IPS-18c (cell line): Measurements from ENCODE around the gene EBNA1BP2.
A peak's percentile ranks its signal among the peaks of the same experiment; 100 is the strongest.
"Not testable (repeated sequence)": the region's sequence is repeated elsewhere in the genome, so short reads cannot be mapped to it uniquely, and the experiment has no call there.

ENCODE experiments used
- H3K4me3 ChIP-seq: 2 replicates; pipeline ENCODE4 v1.7.0; 2013; ENCODE audit warnings: low read depth, mild to moderate bottlenecking, low read length, moderate library complexity; ENCODE audit not compliant: insufficient read depth
- H3K9me3 ChIP-seq: one replicate; pipeline ENCODE4 v1.6.1; 2013; ENCODE audit warnings: mild to moderate bottlenecking, low read length, moderate library complexity; ENCODE audit not compliant: control insufficient read depth, insufficient read depth

The EBNA1BP2 gene

GRCh38 chr1:43184995-43185394 is 12.9 kb upstream of the EBNA1BP2 start:
- H3K4me3 ChIP-seq = no peak overlapping the region
- no peaks in the 10 kb centered on the region for H3K9me3 ChIP-seq

GRCh38 chr1:43184388-43184787 is 12.3 kb upstream of the EBNA1BP2 start:
- Histone ChIP-seq H3K9me3 (no peaks in the 10 kb centered on the region), H3K4me3 (no peak overlapping the region)

GRCh38 chr1:43177691-43178090 is 5.6 kb upstream of the EBNA1BP2 start:
- no peak overlapping the region for H3K4me3 ChIP-seq
- no peaks in the 10 kb centered on the region for H3K9me3 ChIP-seq

GRCh38 chr1:43174873-43175272 is 2.8 kb upstream of the EBNA1BP2 start:
- no peaks in the 10 kb centered on the region for H3K9me3 ChIP-seq
- no peak overlapping the region for H3K4me3 ChIP-seq

- peak overlapping the region; percentile 97 for H3K4me3 ChIP-seq
- no peaks in the 10 kb centered on the region for H3K9me3 ChIP-seq
Measured at GRCh38 chr1:43172527-43172972, 460 bp upstream of the EBNA1BP2 start.

- H3K9me3 ChIP-seq = no peaks in the 10 kb centered on the region
- peak overlapping the region; percentile 97 for H3K4me3 ChIP-seq
Measured at GRCh38 chr1:43171312-43171875, 696 bp downstream of the EBNA1BP2 start.

GRCh38 chr1:43165765-43166164 is 6.3 kb downstream of the EBNA1BP2 start:
- no peaks in the 10 kb centered on the region for H3K9me3 ChIP-seq
- H3K4me3 ChIP-seq = no peak overlapping the region

- no peak overlapping the region for H3K4me3 ChIP-seq
Measured at GRCh38 chr1:43165162-43165561, 6.9 kb downstream of the EBNA1BP2 start.

GRCh38 chr1:43156026-43156425 is 16.1 kb downstream of the EBNA1BP2 start:
- no peaks in the 10 kb centered on the region for H3K9me3 ChIP-seq
- H3K4me3 ChIP-seq = no peak overlapping the region

More at GRCh38 chr1:43165162-43165561, 6.9 kb downstream of the EBNA1BP2 start:
- no peaks in the 10 kb centered on the region for H3K9me3 ChIP-seq

- H3K9me3 ChIP-seq = peaks cover 2% of the 10 kb centered on the region
- H3K4me3 ChIP-seq = no peak overlapping the region
Measured at GRCh38 chr1:43153443-43153842, 18.6 kb downstream of the EBNA1BP2 start.

GRCh38 chr1:43152866-43153265 is 19.2 kb downstream of the EBNA1BP2 start:
- H3K4me3 ChIP-seq = no peak overlapping the region
- peaks cover 2% of the 10 kb centered on the region for H3K9me3 ChIP-seq

- H3K9me3 ChIP-seq = peaks cover 2% of the 10 kb centered on the region
- no peak overlapping the region for H3K4me3 ChIP-seq
Measured at GRCh38 chr1:43149889-43150288, 22.2 kb downstream of the EBNA1BP2 start.

- Histone ChIP-seq H3K9me3 (peaks cover 2% of the 10 kb centered on the region), H3K4me3 (peak overlapping the region; percentile 21)
Measured at GRCh38 chr1:43147625-43148327, 24.3 kb downstream of the EBNA1BP2 start.

GRCh38 chr1:43144237-43144636 is 27.9 kb downstream of the EBNA1BP2 start:
- no peak overlapping the region for H3K4me3 ChIP-seq
- H3K9me3 ChIP-seq = peaks cover 2% of the 10 kb centered on the region

GRCh38 chr1:43143441-43143888 is 28.6 kb downstream of the EBNA1BP2 start:
- Histone ChIP-seq H3K4me3 (no peak overlapping the region), H3K9me3 (peaks cover under 1% of the 10 kb centered on the region)

GRCh38 chr1:43140583-43140982 is 31.5 kb downstream of the EBNA1BP2 start:
- no peaks in the 10 kb centered on the region for H3K9me3 ChIP-seq
- no peak overlapping the region for H3K4me3 ChIP-seq

- Histone ChIP-seq H3K4me3 (no peak overlapping the region), H3K9me3 (peaks cover 2% of the 10 kb centered on the region)
Measured at GRCh38 chr1:43140010-43140409, 32.1 kb downstream of the EBNA1BP2 start.

- not testable (repeated sequence) for H3K9me3 ChIP-seq, H3K4me3 ChIP-seq
Measured at GRCh38 chr1:43139295-43139694, 32.8 kb downstream of the EBNA1BP2 start.
